ENCODE data around the gene SLFN5.
"Not testable (repeated sequence)": the region's sequence is repeated elsewhere in the genome, so short reads cannot be mapped to it uniquely, and the experiment has no call there.

The SLFN5 gene

GRCh38 chr17:35243561-35244340 lies 879 bp downstream of the SLFN5 start:
- DNase-seq, result peak; percentile 58

- peak; percentile 66 for DNase-seq
Measured at GRCh38 chr17:35244341-35245195, 1.7 kb downstream of the SLFN5 start.

- no peak for DNase-seq
Measured at GRCh38 chr17:35245196-35245486, 2.3 kb downstream of the SLFN5 start.

- DNase-seq, result no peak
Measured at GRCh38 chr17:35252651-35253050, 9.8 kb downstream of the SLFN5 start.

- DNase-seq, result peak; percentile 59
Measured at GRCh38 chr17:35254107-35254773, 11.4 kb downstream of the SLFN5 start.

- no peak for DNase-seq
Measured at GRCh38 chr17:35255316-35255715, 12.4 kb downstream of the SLFN5 start.

- no peak for DNase-seq
Measured at GRCh38 chr17:35256629-35257028, 13.8 kb downstream of the SLFN5 start.

GRCh38 chr17:35257208-35257659 lies 14.4 kb downstream of the SLFN5 start:
- DNase-seq, result no peak

GRCh38 chr17:35259001-35259400 lies 16.1 kb downstream of the SLFN5 start:
- DNase-seq, result no peak

- no peak for DNase-seq
Measured at GRCh38 chr17:35265071-35265470, 22.2 kb downstream of the SLFN5 start.

GRCh38 chr17:35265566-35266141 lies 22.8 kb downstream of the SLFN5 start:
- DNase-seq, result no peak

- DNase-seq, result not testable (repeated sequence)
Measured at GRCh38 chr17:35274167-35275066, 31.5 kb downstream of the SLFN5 start.

- DNase-seq, result not testable (repeated sequence)
Measured at GRCh38 chr17:35278454-35278853, 35.6 kb downstream of the SLFN5 start.

GRCh38 chr17:35278876-35279275 lies 36.0 kb downstream of the SLFN5 start:
- not testable (repeated sequence) for DNase-seq

- no peak for DNase-seq
Measured at GRCh38 chr17:35283767-35284166, 40.9 kb downstream of the SLFN5 start.

- no peak for DNase-seq
Measured at GRCh38 chr17:35284955-35285354, 42.1 kb downstream of the SLFN5 start.

GRCh38 chr17:35286120-35286781 lies 43.4 kb downstream of the SLFN5 start:
- no peak for DNase-seq

GRCh38 chr17:35287286-35287811 lies 44.5 kb downstream of the SLFN5 start:
- no peak for DNase-seq

GRCh38 chr17:35289222-35289621 lies 46.4 kb downstream of the SLFN5 start:
- no peak for DNase-seq

- no peak for DNase-seq
Measured at GRCh38 chr17:35291802-35292201, 48.9 kb downstream of the SLFN5 start.

GRCh38 chr17:35293151-35293847 lies 50.4 kb downstream of the SLFN5 start:
- no peak for DNase-seq
